GM12864 (cell line): ENCODE results near the gene AGGF1.
A peak's percentile ranks its signal among the peaks of the same experiment; 100 is the strongest.
"Not testable (repeated sequence)": the region's sequence is repeated elsewhere in the genome, so short reads cannot be mapped to it uniquely, and the experiment has no call there.

Experiments used
- DNase-seq: peaks from one replicate; pipeline ENCODE4 v3.0.0-alpha.2; 2011; ENCODE audit warnings: low read depth
- H3K4me3 ChIP-seq: 2 replicates; pipeline ENCODE4 v1.5.1; 2011; ENCODE audit warnings: mild to moderate bottlenecking, low read depth, low read length, control low read depth
- CTCF ChIP-seq: IDR thresholded peaks from 2 replicates; pipeline ENCODE4 v1.5.1; 2011; ENCODE audit warnings: low read depth, mild to moderate bottlenecking, moderate library complexity, low read length, control low read depth, inconsistent platforms; ENCODE audit errors: missing control alignments

Gene AGGF1

GRCh38 chr5:77086689-77087483 lies 56.7 kb downstream of the AGGF1 start, which contains the start of gene ZBED3:
TSS of gene ZBED3 (minus strand) at chr5:77087285. CDS start at chr5:77077878, 9,407 bp downstream.
- H3K4me3 ChIP-seq: peak within 1 kb of the TSS; percentile 87
- TF ChIP-seq CTCF: peak; percentile 4
- DNase-seq: no peak

- peak overlapping the region; percentile 87 for H3K4me3 ChIP-seq
- TF ChIP-seq CTCF: no peak
- DNase-seq: no peak
Measured at GRCh38 chr5:77087484-77088261, 57.5 kb downstream of the AGGF1 start.

- no peak for TF ChIP-seq CTCF
- no peak overlapping the region for H3K4me3 ChIP-seq
- DNase-seq: no peak
Measured at GRCh38 chr5:77095189-77095588, 65.0 kb downstream of the AGGF1 start.

GRCh38 chr5:77101298-77101697 lies 71.1 kb downstream of the AGGF1 start:
- TF ChIP-seq CTCF: no peak
- no peak for DNase-seq
- H3K4me3 ChIP-seq: no peak overlapping the region

- H3K4me3 ChIP-seq: no peak overlapping the region
- TF ChIP-seq CTCF: no peak
- no peak for DNase-seq
Measured at GRCh38 chr5:77102549-77102948, 72.3 kb downstream of the AGGF1 start.

- H3K4me3 ChIP-seq: no peak overlapping the region
- DNase-seq: no peak
- TF ChIP-seq CTCF: no peak
Measured at GRCh38 chr5:77103457-77103856, 73.3 kb downstream of the AGGF1 start.

- DNase-seq: no peak
- TF ChIP-seq CTCF: no peak
- no peak overlapping the region for H3K4me3 ChIP-seq
Measured at GRCh38 chr5:77104813-77105212, 74.6 kb downstream of the AGGF1 start.

GRCh38 chr5:77107035-77107434 lies 76.8 kb downstream of the AGGF1 start:
- not testable (repeated sequence) for H3K4me3 ChIP-seq, DNase-seq
